Coronary artery (tissue), 2 donors: ENCODE measurements around the gene FGB.

ENCODE experiments used
- DNase-seq: peaks from one replicate; pipeline ENCODE4 v3.0.0-alpha.2; 2017; ENCODE audit warnings: low spot score
- H3K27ac ChIP-seq, 2 donors: fragments of 200-600 bp; sonication (generic); one replicate each; pipeline ENCODE4 v1.5.1; 2016 to 2019
- H3K4me3 ChIP-seq: fragments of 200-600 bp; sonication (generic); 2 replicates; pipeline ENCODE4 v1.5.1; 2016; ENCODE audit warnings: mild to moderate bottlenecking, moderate library complexity
- TF ChIP-seq, protein P1 (sequence below): fragments of 200-600 bp; sonication (generic); IDR thresholded peaks from one replicate; pipeline ENCODE4 v1.5.1; 2019; ENCODE audit warnings: antibody characterized with exemption

FGB gene

DNA sequence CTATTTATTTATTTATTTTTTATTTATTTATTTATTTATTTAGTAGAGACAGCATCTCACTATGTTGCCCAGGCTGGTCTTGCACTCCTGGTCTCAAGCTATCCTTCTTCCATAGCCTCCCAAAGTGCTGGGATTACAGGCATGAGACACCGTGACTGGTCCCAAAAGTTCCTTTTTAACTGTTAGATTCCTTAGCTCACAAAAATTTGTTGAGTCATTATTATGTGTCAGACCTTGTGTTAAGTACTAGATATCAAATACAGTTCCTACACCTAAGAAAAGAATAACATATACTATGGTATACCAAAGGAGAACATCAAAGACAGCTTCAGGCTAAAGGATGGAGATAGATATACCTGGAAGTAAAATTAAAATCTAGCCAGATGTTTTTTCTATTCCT lies 16.1 kb downstream of the FGB start:
- no peak for DNase-seq
- Histone ChIP-seq H3K4me3 (no peak overlapping the region), H3K27ac (no peak overlapping the region)
- TF ChIP-seq, protein P1, sequence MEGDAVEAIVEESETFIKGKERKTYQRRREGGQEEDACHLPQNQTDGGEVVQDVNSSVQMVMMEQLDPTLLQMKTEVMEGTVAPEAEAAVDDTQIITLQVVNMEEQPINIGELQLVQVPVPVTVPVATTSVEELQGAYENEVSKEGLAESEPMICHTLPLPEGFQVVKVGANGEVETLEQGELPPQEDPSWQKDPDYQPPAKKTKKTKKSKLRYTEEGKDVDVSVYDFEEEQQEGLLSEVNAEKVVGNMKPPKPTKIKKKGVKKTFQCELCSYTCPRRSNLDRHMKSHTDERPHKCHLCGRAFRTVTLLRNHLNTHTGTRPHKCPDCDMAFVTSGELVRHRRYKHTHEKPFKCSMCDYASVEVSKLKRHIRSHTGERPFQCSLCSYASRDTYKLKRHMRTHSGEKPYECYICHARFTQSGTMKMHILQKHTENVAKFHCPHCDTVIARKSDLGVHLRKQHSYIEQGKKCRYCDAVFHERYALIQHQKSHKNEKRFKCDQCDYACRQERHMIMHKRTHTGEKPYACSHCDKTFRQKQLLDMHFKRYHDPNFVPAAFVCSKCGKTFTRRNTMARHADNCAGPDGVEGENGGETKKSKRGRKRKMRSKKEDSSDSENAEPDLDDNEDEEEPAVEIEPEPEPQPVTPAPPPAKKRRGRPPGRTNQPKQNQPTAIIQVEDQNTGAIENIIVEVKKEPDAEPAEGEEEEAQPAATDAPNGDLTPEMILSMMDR, result no peak

DNA sequence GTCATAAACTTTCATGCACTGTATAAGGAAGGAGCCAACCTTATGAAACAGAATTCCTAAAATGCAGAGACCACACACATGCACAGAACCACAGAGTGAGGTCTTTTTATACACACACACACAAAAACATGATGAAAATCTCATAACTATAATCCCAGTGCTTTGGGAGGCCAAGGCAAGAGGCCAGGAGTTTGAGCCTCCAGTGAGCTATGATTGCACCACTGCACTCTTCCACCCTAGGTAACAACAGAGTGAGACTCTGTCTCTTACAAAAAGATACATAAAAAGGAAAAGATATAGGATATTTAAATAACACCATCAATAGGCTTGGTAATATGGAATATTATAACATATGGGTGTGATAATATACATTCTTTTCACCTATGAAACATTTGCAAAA lies 17.1 kb downstream of the FGB start:
- Histone ChIP-seq H3K4me3 (no peak overlapping the region), H3K27ac (no peak overlapping the region)
- no peak for DNase-seq
- TF ChIP-seq, protein P1, result no peak

- Histone ChIP-seq H3K4me3 (no peak overlapping the region), H3K27ac (no peak overlapping the region)
- TF ChIP-seq, protein P1, result no peak
- DNase-seq, result no peak
These were observed 19.9 kb downstream of the FGB start for GRCh38 chr4:154582723-154583122.

- no peak overlapping the region for H3K4me3 ChIP-seq
- H3K27ac ChIP-seq, result no peak overlapping the region
- TF ChIP-seq, protein P1, result no peak
- DNase-seq, result no peak
These were observed 20.4 kb downstream of the FGB start for GRCh38 chr4:154583230-154583629.

DNA sequence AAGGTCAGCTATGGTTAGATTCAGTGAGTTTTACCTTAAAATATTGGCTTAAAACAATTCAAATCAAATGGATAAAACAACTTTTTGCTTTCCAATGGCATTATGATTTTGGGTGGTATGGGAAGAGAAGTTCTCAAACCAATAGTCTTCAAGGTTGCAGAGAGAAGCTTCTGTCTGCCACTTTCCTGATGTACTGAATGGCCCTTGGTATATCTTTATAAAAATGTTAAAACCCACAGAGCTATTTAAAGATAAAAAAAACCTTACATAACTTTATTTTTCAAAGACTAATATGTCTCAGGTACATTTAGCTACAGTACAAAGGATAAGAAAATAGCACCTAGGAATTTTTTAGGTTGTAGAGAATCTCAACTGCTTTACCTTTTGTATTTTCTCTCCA lies 20.9 kb downstream of the FGB start:
- no peak for DNase-seq
- TF ChIP-seq, protein P1, result no peak
- no peak overlapping the region for H3K27ac ChIP-seq

GRCh38 chr4:154584259-154584658 lies 21.4 kb downstream of the FGB start:
- no peak overlapping the region for H3K4me3 ChIP-seq
- DNase-seq, result no peak
- TF ChIP-seq, protein P1, result no peak
- no peak overlapping the region for H3K27ac ChIP-seq

More for the DNA sequence above, 20.9 kb downstream of the FGB start:
- no peak overlapping the region for H3K4me3 ChIP-seq

DNA sequence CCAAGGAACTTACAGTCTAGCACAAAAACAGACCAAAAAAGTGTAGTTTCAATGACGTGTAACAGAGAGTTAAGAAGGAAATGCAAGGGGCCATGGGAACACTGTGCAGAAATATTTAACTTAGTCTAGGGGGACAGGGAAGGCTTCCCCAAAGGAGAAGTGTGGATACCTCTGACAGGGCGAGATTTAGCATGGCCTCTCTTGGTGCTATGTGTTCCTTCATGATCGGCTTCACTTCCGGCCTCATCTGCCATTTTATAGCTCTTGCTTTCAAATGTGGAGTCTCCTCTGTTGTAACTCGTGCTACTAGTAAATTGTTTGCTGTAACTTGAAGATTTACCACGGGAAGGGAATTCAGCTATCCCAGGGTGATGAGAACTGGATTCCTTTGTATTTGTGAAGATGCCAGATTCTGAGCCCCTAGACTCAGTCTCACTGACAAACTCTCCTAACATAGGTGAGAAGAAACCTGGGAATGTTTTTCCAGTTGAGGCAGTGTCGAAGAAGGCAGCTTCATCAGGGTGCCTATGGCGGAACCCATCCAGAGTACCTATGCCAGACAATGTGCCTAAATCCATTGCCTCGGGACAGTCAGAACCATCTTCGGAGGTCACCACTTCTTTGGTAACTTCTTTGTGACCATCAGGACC lies 22.7 kb downstream of the FGB start:
- TF ChIP-seq, protein P1, result no peak
- DNase-seq, result no peak
- H3K27ac ChIP-seq, result no peak overlapping the region
- H3K4me3 ChIP-seq, result no peak overlapping the region
